NB4 (cell line): ENCODE data around the gene DCLK3.

Experiments
- MYC ChIP-seq: IDR thresholded peaks from 2 replicates; pipeline ENCODE4 v1.6.1; 2011; ENCODE audit warnings: low read depth, low read length
- POLR2A ChIP-seq: IDR thresholded peaks from 2 replicates; pipeline ENCODE4 v1.6.1; 2011; ENCODE audit warnings: mild to moderate bottlenecking; ENCODE audit not compliant: insufficient read length; ENCODE audit errors: extremely low read depth
- TF ChIP-seq, protein P1 (sequence below): IDR thresholded peaks from one replicate; pipeline ENCODE4 v1.5.1; 2012; ENCODE audit warnings: low read depth, low read length

DNA sequence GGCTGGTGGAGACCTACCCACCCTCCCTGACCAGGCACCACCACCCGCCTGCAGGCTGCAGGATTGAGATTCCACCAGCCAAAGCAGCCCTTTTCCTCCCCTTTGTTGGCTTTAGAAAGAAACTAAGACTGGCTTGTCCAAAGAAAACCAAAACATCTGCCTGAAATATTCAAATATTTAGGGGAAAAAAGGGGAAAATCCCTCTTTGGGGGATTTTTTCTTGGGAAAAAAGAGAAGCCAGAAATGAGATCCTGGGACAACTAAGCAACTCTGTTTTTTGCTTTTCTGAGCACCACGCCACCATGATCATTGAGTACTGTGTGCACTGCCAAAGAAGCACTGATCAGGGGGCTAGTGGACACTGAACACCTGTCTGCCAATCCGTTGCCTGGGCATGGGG is 2.6 kb downstream of the DCLK3 start:
- TF ChIP-seq, protein P1, sequence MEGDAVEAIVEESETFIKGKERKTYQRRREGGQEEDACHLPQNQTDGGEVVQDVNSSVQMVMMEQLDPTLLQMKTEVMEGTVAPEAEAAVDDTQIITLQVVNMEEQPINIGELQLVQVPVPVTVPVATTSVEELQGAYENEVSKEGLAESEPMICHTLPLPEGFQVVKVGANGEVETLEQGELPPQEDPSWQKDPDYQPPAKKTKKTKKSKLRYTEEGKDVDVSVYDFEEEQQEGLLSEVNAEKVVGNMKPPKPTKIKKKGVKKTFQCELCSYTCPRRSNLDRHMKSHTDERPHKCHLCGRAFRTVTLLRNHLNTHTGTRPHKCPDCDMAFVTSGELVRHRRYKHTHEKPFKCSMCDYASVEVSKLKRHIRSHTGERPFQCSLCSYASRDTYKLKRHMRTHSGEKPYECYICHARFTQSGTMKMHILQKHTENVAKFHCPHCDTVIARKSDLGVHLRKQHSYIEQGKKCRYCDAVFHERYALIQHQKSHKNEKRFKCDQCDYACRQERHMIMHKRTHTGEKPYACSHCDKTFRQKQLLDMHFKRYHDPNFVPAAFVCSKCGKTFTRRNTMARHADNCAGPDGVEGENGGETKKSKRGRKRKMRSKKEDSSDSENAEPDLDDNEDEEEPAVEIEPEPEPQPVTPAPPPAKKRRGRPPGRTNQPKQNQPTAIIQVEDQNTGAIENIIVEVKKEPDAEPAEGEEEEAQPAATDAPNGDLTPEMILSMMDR = no peak
- TF ChIP-seq POLR2A (no peak), MYC (no peak)
